Bronchial epithelial cell (primary cell): ENCODE measurements around the gene ELF5. TPM values are rescaled to one million over a fixed set of nuclear protein-coding genes. Genes with fewer than 3 reads are reported as not detected.

Experiments used
- DNase-seq: peaks from one replicate; pipeline ENCODE4 v3.0.0-alpha.2; 2010; ENCODE audit warnings: low read depth
- FAIRE-seq: peaks from 2 replicates; lab custom pipeline; 2011; peaks lifted over from hg19 to GRCh38; lab: Jason Lieb, UNC
- H3K27me3 ChIP-seq: 2 replicates; pipeline ENCODE4 v1.5.1; 2011; ENCODE audit warnings: low read length; ENCODE audit not compliant: control insufficient read depth, insufficient read depth
- H3K36me3 ChIP-seq: 2 replicates; pipeline ENCODE4 v1.5.1; 2011; ENCODE audit warnings: low read length; ENCODE audit not compliant: control insufficient read depth, insufficient read depth
- H3K4me3 ChIP-seq: 2 replicates; pipeline ENCODE4 v1.5.1; 2011; ENCODE audit warnings: mild to moderate bottlenecking, low read depth, low read length, control low read depth
- CTCF ChIP-seq: IDR thresholded peaks from 2 replicates; pipeline ENCODE4 v1.5.1; 2011; ENCODE audit warnings: mild to moderate bottlenecking, moderate library complexity, low read length, control low read depth, inconsistent platforms; ENCODE audit not compliant: insufficient read depth, severe bottlenecking
- total RNA-seq: library from RNA; depleted of rRNA; stranded (reverse); fragments of >200 nt; gene quantifications from 2 replicates; pipeline ENCODE4 v1.2.1, GENCODE V29; 2014

ELF5 gene
- total RNA-seq, 1 donor from 2014 or later = 0.53 TPM

DNA sequence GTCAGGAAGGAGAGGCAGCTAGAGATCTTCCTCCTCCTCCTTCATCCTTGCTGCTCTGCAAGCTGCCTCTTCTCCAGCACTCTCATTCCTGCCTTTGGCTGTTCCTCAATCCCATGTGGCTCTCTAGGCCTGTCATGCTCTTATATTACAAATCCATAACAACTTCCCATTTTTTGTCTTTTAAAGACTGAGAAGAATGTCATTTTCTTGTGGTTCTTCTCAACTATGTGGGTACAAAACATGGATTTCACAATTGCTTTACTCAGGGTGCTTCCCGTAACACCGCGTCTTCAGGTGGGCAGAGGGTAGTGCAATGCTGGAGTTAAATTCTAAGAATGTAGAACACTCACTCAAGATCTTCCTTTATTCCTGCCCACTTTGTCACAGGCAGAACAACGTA lies 81.6 kb downstream of the ELF5 start:
- FAIRE-seq = no peak
- no peak for DNase-seq
- TF ChIP-seq CTCF = no peak
- Histone ChIP-seq H3K4me3 (no peak overlapping the region), H3K27me3 (no peaks in the 10 kb centered on the region), H3K36me3 (no peaks in the 10 kb centered on the region)

Other genes with a start within 250 kb of the ELF5 start
- gene ABTB2, start 155.8 kb downstream of the ELF5 start, total RNA-seq = 0.53 and 2.2 TPM in 2 replicates
- gene CAT, start 74.9 kb downstream of the ELF5 start, total RNA-seq = 12.9 and 24.1 TPM in 2 replicates
- gene EHF, start 107.3 kb upstream of the ELF5 start, total RNA-seq = 239 and 322 TPM in 2 replicates